HG03103 (cell line): ENCODE data around the gene CFAP99.

Source experiments
- ATAC-seq: cut with Tn5 transposase; IDR thresholded peaks from one replicate; pipeline ENCODE4 v1.9.1; 2021; ENCODE audit warnings: low read depth; ENCODE audit not compliant: unreplicated experiment

CFAP99 gene

DNA sequence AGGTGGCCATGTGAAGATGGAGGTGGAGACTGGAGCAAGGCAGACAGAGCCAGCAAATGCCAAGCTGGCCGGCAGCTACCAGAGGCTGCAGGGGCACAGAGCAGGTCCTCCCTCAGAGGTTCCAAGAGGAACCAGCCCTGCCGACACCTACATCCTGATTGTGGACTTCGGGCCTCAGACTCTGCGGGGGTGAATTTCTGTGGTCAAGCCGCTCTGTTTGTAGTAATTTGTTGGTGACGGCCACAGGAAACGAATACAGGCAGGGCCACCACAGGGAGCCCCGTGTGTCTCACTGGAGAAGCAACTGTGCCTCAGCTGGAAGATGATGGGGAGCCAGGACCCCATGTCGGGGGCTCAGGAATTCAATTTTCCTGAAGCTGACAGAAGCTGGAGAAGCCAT, 28.6 kb upstream of the CFAP99 start:
- no peak for ATAC-seq

DNA sequence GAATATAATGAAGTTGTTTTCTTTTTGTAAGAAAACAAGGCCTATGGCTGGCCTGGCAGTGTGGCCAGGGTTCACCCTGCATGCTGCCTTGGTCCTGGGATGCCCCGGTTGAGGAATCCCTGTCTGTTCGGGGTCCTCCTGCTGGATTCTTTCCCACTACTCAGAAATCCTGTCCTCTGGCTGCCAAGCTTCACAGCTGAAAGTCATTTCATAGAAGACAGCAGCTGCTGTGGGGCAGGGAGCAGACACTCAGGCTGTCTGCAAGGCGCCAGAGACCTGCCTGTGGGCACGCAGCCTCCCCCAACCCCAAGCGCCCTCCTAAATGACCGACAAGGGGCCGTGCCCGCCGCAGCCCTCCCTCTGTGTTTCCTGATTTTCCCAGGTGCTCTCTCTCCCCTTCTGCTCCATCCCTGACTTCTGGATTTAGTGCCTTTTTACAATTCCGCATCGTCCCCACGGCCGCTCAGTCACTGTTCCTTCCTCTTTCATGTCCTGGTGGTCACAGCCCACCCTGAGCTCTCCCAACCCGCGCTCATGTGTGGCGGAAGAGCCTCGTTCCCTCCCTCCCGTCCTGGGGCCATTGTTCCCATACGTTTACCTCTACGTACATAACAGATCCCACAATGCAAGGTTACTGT, 27.9 kb upstream of the CFAP99 start:
- ATAC-seq = no peak

DNA sequence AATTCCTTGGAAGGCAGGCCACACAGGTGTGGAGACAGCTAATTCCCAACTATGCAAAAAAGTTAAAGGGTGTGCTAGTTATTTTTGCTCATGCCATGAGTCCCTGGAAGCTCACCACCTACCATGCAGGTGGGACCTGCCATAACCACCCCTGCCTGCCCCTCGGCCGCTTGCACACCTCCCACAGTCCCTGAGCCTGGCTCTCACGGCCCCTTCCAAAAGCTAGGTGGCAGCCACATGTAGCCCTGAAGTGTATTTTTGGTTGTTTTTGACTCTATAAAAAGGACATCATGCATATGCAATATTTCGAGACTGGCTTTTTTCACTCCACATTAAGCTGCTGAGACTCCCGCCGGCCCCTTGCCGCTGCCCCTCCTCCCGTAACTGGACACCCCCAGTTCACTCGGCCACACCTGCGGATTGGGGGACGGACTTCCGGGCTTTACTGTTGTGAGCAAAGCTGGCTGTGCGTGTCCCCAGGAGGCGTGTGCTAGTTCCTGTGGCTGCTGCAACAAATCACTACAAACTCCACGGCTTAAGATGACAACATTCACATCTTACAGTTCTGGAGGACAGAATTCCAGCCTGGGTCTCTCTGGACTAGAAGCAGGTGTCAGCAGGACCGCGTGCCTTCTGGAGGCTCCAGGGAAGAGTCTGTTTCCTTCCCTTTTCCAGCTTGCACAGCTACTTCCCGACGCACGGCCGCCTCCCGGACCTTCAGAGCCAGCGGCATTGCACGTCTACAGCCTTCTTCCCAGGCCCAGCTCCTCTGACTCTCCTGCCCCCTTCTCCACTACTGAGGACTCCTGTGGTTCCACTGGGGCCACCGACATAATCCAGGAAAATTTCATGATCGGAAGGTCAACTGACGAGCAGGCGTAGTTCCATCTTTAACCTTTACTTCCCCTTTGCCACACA, 25.1 kb upstream of the CFAP99 start:
- ATAC-seq = no peak

DNA sequence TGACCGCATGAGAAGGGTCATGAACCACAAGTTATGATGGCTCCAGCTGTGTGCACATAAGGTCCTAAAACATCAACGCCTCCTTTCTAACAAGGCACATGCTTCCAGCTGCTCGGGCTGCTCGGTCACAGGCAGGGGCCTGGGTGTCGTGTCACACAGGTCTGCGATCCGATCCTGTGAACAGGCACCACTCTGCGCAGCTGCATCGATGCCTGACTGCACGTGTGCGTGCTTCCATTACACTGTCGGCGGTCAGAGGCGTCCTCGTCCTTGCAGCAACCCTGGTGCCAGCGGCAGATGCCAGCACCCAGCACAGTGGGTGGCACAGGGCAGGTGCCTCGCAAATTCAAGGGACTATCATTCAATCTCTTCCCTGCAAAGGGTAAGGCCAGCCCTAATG, 24.2 kb upstream of the CFAP99 start:
- no peak for ATAC-seq

DNA sequence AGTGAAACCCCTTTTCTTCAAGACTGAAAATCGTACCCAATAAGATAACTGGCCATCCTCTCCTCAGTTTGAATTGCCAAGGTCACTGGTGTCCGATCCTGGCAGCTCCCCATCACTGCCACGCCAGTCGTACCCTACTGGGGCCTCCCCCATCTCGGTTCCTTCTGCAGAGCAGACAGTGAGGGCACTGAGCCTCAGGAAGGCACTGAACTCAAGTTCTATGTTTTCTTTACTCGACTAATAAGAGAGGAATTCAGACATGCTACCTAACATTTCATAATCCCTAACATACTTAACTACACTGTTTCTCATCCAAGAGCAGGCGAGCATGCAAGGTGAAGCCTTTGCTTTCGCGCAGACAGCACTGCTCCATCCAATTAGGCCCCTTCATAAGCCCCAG, 23.7 kb upstream of the CFAP99 start:
- ATAC-seq = no peak

- ATAC-seq = no peak
Observed at GRCh38 chr4:2395584-2395983, 23.2 kb upstream of the CFAP99 start.

DNA sequence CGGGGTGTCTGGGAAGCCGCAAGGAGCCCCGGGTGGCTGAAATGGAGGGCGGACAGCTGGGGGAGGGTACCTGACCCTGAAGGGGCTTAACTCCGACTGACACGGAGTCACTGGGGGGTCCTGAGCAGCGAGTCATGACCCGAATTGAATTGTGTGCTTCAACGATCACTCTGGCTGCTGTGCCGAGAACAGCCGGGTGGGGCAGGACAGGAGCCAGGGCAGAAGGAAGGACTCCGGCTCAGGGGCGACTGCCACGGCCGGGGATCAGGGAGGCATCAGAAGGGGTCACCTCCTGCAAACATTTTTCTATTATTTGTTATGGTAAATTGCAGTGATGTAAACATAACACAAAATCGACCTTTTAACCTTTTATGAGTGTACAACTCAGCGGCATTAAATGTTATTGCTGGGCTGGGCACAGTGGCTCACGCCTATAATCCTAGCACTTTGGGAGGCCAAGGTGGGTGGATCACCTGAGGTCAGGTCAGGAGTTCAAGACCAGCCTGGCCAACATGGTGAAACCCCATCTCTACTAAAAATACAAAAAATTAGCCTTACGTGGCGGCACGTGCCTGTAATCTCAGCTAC, 21.9 kb upstream of the CFAP99 start:
- no peak for ATAC-seq

DNA sequence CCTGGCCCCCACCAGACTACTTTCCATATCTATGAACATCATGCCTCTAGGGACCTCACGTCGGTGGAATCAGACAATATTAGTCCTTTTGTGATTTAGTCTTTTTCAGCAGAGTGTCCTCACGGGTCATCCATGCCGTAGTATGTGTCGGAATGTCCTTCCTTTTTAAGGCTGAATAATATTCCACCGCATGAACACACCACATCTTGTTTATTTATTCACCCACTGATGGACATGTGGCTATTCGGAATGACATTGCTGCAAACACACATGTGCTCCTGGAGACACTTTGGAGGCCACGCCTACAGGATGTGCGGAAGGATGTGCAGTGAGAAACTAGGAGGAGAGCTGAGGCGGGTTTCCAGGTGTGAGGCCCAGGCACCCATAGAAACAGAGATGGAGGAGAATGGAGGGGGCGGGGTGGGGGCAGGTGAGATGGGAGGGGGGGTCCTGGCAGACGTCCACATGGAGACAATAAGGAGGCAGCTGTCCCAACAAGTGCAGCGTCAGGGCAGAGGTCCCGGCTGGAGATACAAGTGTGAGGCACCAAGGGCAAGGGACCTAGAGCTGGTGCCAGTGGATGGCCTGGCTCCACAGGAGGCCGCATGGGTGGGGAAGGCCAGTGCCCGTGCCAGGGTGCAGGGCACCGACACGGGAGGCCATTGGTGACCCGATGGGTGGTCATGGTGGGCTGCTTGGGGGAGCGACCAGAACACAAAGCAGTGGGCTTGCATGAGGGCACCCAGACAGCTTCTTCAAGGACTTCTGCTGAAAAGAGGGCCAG, 21.0 kb upstream of the CFAP99 start:
- no peak for ATAC-seq

DNA sequence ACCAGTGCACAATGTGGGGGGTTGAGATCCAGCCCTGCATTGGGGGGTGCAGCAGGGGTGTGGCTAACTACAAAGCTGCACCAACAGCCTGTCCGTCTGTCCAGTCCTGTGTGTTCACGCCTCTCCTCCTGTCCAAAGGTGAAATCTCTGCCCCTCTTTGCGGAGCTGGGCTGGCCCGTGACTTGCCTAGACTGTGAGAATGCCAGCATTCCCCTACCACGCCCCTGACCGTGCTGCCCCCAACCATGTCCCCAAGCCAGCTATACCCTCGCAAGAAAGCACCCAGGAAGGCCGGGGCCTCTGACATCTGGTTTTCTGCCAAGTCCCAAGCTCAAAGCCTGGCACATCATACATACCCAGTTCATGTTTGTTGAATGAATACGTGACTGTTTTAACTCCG, 19.5 kb upstream of the CFAP99 start:
- no peak for ATAC-seq

- no peak for ATAC-seq
Observed at GRCh38 chr4:2399631-2400190, 19.0 kb upstream of the CFAP99 start.

DNA sequence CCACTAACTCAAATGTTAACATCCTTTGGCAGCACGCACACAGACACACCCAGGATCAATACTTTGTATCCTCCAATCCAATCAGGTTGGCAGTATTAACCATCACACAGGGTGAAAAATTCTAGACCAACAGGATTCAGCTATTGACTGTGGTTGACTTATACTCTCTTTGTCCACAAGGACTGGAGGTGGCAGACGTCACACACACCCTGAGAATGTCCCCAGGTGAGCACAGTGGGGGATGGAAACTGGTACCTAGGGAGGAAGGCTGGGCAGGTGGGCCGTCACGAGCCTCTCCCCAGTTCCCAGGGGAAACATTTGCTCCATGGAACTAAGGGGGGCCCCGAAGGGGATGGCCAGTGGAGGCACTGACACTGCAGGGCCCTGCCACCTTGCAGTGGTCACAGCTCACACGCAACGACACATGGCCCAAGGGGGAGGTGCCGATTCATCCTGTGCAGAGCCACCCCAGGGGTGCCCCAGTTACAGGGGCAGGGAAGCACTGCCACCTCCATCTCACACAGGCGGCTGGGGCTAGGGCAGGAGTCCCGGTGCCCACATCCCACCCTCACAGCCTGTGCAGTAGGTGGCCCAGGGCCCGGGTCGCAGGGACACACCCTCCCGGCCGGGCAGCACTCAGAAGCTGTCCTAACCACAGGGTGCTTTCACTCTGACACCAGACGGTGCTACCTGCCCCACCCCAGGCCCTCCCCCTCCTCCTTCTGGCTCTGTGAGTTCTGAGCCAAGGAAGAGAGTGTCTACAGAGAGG, 17.7 kb upstream of the CFAP99 start:
- no peak for ATAC-seq

DNA sequence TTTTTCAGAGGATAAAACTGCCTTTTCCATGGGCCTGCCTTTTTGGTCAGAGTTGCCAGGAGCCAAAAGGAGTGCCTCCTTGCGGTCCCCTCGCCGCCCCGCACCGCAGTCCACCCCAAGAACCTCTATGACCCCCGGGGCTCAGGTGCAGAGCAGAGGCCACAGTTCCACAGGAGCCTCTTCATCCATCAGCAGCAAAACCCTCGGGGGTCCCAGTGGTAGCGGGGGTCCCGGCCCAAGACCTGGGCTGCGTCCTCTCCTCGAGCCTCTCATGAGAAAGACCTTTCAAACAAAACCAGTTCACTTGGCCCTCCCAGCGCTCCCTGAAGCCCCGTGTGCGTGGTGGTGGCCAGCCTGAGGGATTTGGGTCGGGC, 17.2 kb upstream of the CFAP99 start:
- no peak for ATAC-seq

GRCh38 chr4:2402048-2402842, 16.5 kb upstream of the CFAP99 start:
- no peak for ATAC-seq

DNA sequence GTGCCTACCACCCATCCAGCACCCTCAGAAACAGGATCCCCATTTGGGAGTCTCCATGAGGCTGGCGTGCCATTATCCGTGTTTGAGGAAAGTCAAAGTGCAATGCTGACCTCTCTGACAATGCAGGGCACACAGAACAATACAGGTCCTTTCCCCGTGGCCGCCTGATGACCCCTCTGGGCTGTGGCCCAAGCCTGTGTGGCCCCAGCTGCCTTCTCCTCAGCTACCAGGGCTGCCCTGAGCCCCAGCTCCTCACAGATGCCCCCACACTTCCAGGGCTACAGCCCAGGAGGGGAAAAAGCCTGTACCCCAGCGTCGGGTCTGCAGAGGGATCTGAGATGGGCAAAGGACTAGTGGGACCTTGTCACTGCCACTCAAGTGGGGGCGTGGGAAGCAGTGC, 15.8 kb upstream of the CFAP99 start:
- ATAC-seq = no peak

DNA sequence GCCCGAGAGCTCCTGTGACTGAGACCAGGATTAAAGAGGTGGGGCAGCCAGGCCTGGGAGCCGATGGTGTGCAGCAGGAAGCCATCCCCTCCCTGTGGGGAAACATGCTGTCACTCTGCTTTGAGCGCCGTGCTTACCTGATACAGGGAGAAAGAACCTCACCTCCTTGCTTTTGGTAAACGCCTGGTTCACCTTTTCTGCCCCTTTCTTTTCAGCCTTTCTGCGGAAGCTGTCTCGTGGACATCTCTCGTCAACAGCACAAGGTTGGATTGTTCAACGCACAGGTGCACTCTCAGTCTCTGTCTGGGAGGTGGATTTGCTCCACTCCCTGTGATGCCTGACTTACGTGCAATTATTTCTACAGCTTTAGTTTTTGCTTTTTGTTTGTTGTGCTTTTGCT, 12.3 kb upstream of the CFAP99 start:
- ATAC-seq = no peak

DNA sequence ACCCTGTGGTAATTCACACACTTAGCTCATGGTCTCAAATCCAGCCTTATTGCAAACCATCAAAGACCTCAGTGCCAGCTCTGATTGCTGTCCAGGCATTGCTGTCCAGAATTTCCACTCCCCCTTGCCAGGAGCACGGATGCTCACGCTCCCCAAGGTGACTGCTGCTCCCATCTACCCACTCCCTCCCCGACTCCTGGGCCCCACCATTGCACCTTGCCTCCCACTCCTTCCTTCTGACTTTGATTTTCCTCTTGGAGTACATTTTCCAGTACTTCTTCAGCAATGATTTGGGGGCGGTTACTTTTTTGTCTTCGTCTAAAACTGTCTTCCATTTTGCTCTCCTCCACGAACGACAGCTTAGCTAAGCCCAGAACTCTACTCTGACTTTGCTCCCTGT, 11.8 kb upstream of the CFAP99 start:
- no peak for ATAC-seq

GRCh38 chr4:2407991-2408342, 10.8 kb upstream of the CFAP99 start:
- no peak for ATAC-seq

DNA sequence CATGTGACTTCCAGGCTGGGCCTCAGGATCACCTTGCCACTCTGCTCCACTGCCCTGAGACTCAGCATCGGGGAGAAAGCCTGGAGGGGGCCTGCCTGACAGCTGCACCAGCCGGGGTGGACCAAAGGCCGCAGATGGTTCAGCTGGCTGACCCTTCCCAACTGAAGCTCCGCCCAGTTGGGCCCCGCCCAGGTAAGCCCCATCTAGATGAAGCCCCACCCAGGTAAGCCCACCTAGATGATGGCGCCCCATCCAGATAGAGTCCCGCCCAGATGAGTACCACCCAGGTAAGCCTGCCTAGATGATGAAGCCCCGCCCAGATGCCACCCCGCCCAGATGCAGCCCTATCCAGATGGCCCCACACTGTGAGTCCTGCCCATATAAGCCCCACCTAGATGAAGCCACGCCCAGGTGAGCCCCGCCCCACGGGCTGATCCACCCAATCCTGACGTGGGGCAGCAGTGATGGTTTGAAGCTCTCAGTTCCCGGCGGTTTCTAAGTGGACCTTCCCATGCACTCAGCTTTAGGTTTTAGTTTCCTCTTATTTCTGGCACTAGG, 10.3 kb upstream of the CFAP99 start:
- no peak for ATAC-seq

GRCh38 chr4:2408976-2409375, 9.8 kb upstream of the CFAP99 start:
- no peak for ATAC-seq
